HCT116 (cell line): Measurements from ENCODE around the gene NOTCH4. TPM values are rescaled to one million over a fixed set of nuclear protein-coding genes. Genes with fewer than 3 reads are reported as not detected.

Source experiments
- ATAC-seq: fragments of 200-7000 bp; cut with Tn5 transposase; 2 replicates; pipeline ENCODE4 v1.9.1; 2020; ENCODE audit warnings: mild to moderate bottlenecking, moderate library complexity
- BruUV-seq: library from RNA; stranded (reverse); fragments of 400-500 nt; replicated peaks from 2 replicates; lab custom pipeline; 2021; lab: Mats Ljungman, UMichigan
- CTCF ChIA-PET: fragments of 300-600 bp; sonication (Branson Sonifier 250); formaldehyde crosslinking; loops from one replicate; lab custom pipeline; 2021; ENCODE audit warnings: antibody characterized with exemption; lab: Charles Lee
- POLR2A ChIA-PET: fragments of 300-600, 350-600 bp; sonication (Branson Sonifier 250); formaldehyde crosslinking; loops from one replicate; lab custom pipeline; 2021; ENCODE audit warnings: antibody characterized with exemption; lab: Charles Lee
- RAD21 ChIA-PET, 2 experiments: fragments of 300-600 bp; sonication (Branson Sonifier 250); formaldehyde crosslinking; loops; one replicate each; lab custom pipeline; 2023; ENCODE audit warnings: low total read pairs in 2 of 2; ENCODE audit not compliant: uncharacterized antibody in 2 of 2, unreplicated experiment in 2 of 2, low non-redundant PET in 1 of 2; lab: Charles Lee
- DNase-seq: peaks from one replicate; pipeline ENCODE4 v3.0.0-alpha.2; 2010; ENCODE audit warnings: low read depth, low spot score
- H2AFZ ChIP-seq: fragments of 200-600 bp; shearing (Covaris generic), sonication (generic); 2 replicates; pipeline ENCODE4 v1.6.1; 2017; ENCODE audit warnings: low read depth, mixed run types, mixed read lengths, antibody characterized with exemption, low read length; ENCODE audit not compliant: poor library complexity, severe bottlenecking
- H3K27ac ChIP-seq: 2 replicates; pipeline ENCODE4 v1.5.1; 2012; ENCODE audit warnings: low read depth, low read length
- H3K27me3 ChIP-seq: fragments of 200-600 bp; sonication (generic); 2 replicates; pipeline ENCODE4 v1.6.1; 2016; ENCODE audit warnings: mixed run types, low read length, mixed read lengths; ENCODE audit not compliant: insufficient read depth
- H3K36me3 ChIP-seq, 2 experiments: fragments of 200-500 bp in 1 of 2; fragments of 200-600 bp in 1 of 2; sonication (Bioruptor generic) in 1 of 2; sonication (generic) in 1 of 2; 2 replicates each; pipeline versions ENCODE4 v1.5.1 to v1.6.1; 2014 to 2016; ENCODE audit warnings: low read length in 2 of 2, inconsistent platforms in 1 of 2, mixed read lengths in 1 of 2, mixed run types in 1 of 2; ENCODE audit not compliant: insufficient read depth in 2 of 2, control insufficient read depth in 1 of 2
- H3K4me1 ChIP-seq, 2 experiments: fragments of 200-600 bp in 1 of 2; sonication (generic) in 1 of 2; 2 replicates each; pipeline versions ENCODE4 v1.5.1 to v1.6.1; 2012 to 2017; ENCODE audit warnings: low read length in 2 of 2, inconsistent platforms in 1 of 2, mild to moderate bottlenecking in 1 of 2, mixed read lengths in 1 of 2, mixed run types in 1 of 2, moderate library complexity in 1 of 2; ENCODE audit not compliant: insufficient read depth in 2 of 2, control insufficient read depth in 1 of 2
- H3K4me2 ChIP-seq: fragments of 200-600 bp; sonication (generic); 2 replicates; pipeline ENCODE4 v1.6.1; 2017; ENCODE audit warnings: mixed run types, low read length, mixed read lengths
- H3K4me3 ChIP-seq, 2 experiments: fragments of 200-600 bp in 1 of 2; sonication (generic) in 1 of 2; replicated peaks in 1 of 2; 2 replicates each; pipeline ENCODE4 v1.5.1; 2011 to 2016; ENCODE audit warnings: low read length in 2 of 2, control low read depth in 1 of 2, low read depth in 1 of 2, mild to moderate bottlenecking in 1 of 2, mixed read lengths in 1 of 2, mixed run types in 1 of 2
- H3K79me2 ChIP-seq: fragments of 200-600 bp; sonication (generic); 2 replicates; pipeline ENCODE4 v1.6.1; 2017; ENCODE audit warnings: mild to moderate bottlenecking, mixed run types, low read length, moderate library complexity, mixed read lengths; ENCODE audit not compliant: insufficient read depth
- H3K9ac ChIP-seq: fragments of 200-600 bp; sonication (generic); 2 replicates; pipeline ENCODE4 v1.6.1; 2016; ENCODE audit warnings: low read length, mixed read lengths
- H3K9me2 ChIP-seq: fragments of 200-600 bp; sonication (generic), shearing (Covaris generic); 2 replicates; pipeline ENCODE4 v1.6.1; 2017; ENCODE audit warnings: mixed run types, mild to moderate bottlenecking, moderate library complexity; ENCODE audit not compliant: insufficient read depth
- H3K9me3 ChIP-seq, 2 experiments: fragments of 200-500 bp in 1 of 2; fragments of 200-600 bp in 1 of 2; sonication (Bioruptor generic) in 1 of 2; sonication (generic) in 1 of 2; 2 replicates each; pipeline ENCODE4 v1.6.1; 2014 to 2017; ENCODE audit warnings: low read length in 2 of 2, mixed read lengths in 2 of 2, inconsistent platforms in 1 of 2, low read depth in 1 of 2, mild to moderate bottlenecking in 1 of 2, mixed run types in 1 of 2, moderate library complexity in 1 of 2; ENCODE audit not compliant: control insufficient read depth in 1 of 2, insufficient read depth in 1 of 2
- H4K20me1 ChIP-seq: fragments of 200-600 bp; sonication (generic), shearing (Covaris generic); 2 replicates; pipeline ENCODE4 v1.6.1; 2017; ENCODE audit warnings: mixed run types, mild to moderate bottlenecking, moderate library complexity; ENCODE audit not compliant: insufficient read depth
- ATF3 ChIP-seq: IDR thresholded peaks from 2 replicates; pipeline ENCODE4 v1.6.1; 2012
- CEBPB ChIP-seq: IDR thresholded peaks from 2 replicates; pipeline ENCODE4 v1.6.1; 2012; ENCODE audit warnings: low read depth
- CTCF ChIP-seq, 3 experiments: fragments of 200-600 bp in 1 of 3; sonication (generic) in 1 of 3; IDR thresholded peaks in 2 of 3; conservative IDR thresholded peaks in 1 of 3; 2 replicates each; pipeline ENCODE4 v1.5.1; 2012 to 2017; ENCODE audit warnings: low read depth in 2 of 3, low read length in 2 of 3, antibody characterized with exemption in 1 of 3, borderline replicate concordance in 1 of 3, control low read depth in 1 of 3, mild to moderate bottlenecking in 1 of 3, mixed read lengths in 1 of 3, mixed run types in 1 of 3, moderate library complexity in 1 of 3; ENCODE audit not compliant: insufficient read depth in 1 of 3
- EGR1 ChIP-seq: IDR thresholded peaks from 2 replicates; pipeline ENCODE4 v1.6.1; 2012; ENCODE audit warnings: low read depth
- ELF1 ChIP-seq: IDR thresholded peaks from 2 replicates; pipeline ENCODE4 v1.6.1; 2012; ENCODE audit warnings: low read depth, borderline replicate concordance
- EZH2 ChIP-seq: fragments of 200-600 bp; sonication (generic); IDR thresholded peaks from 2 replicates; pipeline ENCODE4 v1.6.1; 2017; ENCODE audit warnings: antibody characterized with exemption, mixed run types
- EZH2phosphoT487 ChIP-seq: fragments of 200-600 bp; IDR thresholded peaks from 2 replicates; pipeline ENCODE4 v1.6.1; 2018; ENCODE audit warnings: antibody characterized with exemption, borderline replicate concordance
- MAX ChIP-seq: IDR thresholded peaks from 2 replicates; pipeline ENCODE4 v1.6.1; 2012
- POLR2A ChIP-seq: IDR thresholded peaks from 2 replicates; pipeline ENCODE4 v1.7.0; 2011; ENCODE audit warnings: borderline replicate concordance; ENCODE audit not compliant: insufficient read depth, insufficient read length; ENCODE audit errors: extremely low read depth
- POLR2AphosphoS5 ChIP-seq: IDR thresholded peaks from 2 replicates; pipeline ENCODE4 v1.6.1; 2011; ENCODE audit warnings: mild to moderate bottlenecking, low read depth, low read length, moderate library complexity
- RAD21 ChIP-seq: IDR thresholded peaks from 2 replicates; pipeline ENCODE4 v1.6.1; 2012; ENCODE audit warnings: low read depth, mild to moderate bottlenecking
- SIN3A ChIP-seq: IDR thresholded peaks from 2 replicates; pipeline ENCODE4 v1.6.1; 2012; ENCODE audit warnings: low read depth
- SRF ChIP-seq: IDR thresholded peaks from 2 replicates; pipeline ENCODE4 v1.6.1; 2012; ENCODE audit warnings: low read depth
- YY1 ChIP-seq: IDR thresholded peaks from 2 replicates; pipeline ENCODE4 v1.6.1; 2011; ENCODE audit warnings: low read length, low read depth, moderate library complexity, mild to moderate bottlenecking; ENCODE audit not compliant: insufficient replicate concordance; ENCODE audit errors: extremely low read depth
- ZBTB33 ChIP-seq: IDR thresholded peaks from 2 replicates; pipeline ENCODE4 v1.6.1; 2011; ENCODE audit warnings: mild to moderate bottlenecking, low read length, moderate library complexity; ENCODE audit not compliant: insufficient replicate concordance; ENCODE audit errors: extremely low read depth
- ZNF274 ChIP-seq: fragments of 200-500 bp; sonication (Bioruptor generic); IDR thresholded peaks from 2 replicates; pipeline ENCODE4 v1.6.1; 2014; ENCODE audit warnings: mild to moderate bottlenecking, low read depth, low read length, inconsistent platforms
- intact Hi-C: fragments of 100-400 bp; cut with micrococcal nuclease; formaldehyde crosslinking; loops from 2 replicates; pipeline ENCODE4 v1.10.0; 2022
- total RNA-seq: library from RNA; stranded (reverse); gene quantifications from one replicate; pipeline ENCODE4 v1.2.1, GENCODE V29; 2021; ENCODE audit not compliant: unreplicated experiment

The NOTCH4 gene
- total RNA-seq, 1 experiment from 2014 or later: 0.81 TPM

GRCh38 chr6:32234934-32235333 lies 11.1 kb upstream of the NOTCH4 start:
- Histone ChIP-seq H3K4me3 (no peak overlapping the region), H3K27ac (no peak overlapping the region), H4K20me1 (no peaks in the 10 kb centered on the region), H3K4me2 (no peak overlapping the region), H3K36me3 (no peaks in the 10 kb centered on the region), H3K4me1 (no peaks in the 10 kb centered on the region), H3K27me3 (no peaks in the 10 kb centered on the region), H2AFZ (no peak overlapping the region), H3K9me3 (no peaks in the 10 kb centered on the region), H3K79me2 (no peaks in the 10 kb centered on the region), H3K9ac (no peak overlapping the region), H3K9me2 (no peaks in the 10 kb centered on the region)
- BruUV-seq: no TSS peak
- POLR2A ChIA-PET: no interaction called here
- TF ChIP-seq CTCF (IDR thresholded peaks at IDR 0.05 in 2 of 3, conservative IDR thresholded peaks at IDR 0.05 in 1 of 3; ENCODE audit: borderline replicate concordance in 1 of 3, insufficient read depth in 1 of 3, low read depth in 2 of 3, low read length in 2 of 3) (peak; percentile 14 to 69 (median 18); a peak in 1 of 6 replicates), YY1 (no peak), RAD21 (peak; percentile 49; the same call in 1 of the 2 replicates)
- intact Hi-C loops: no loop called here
- ATAC-seq (peak; percentile 52; the same call in 1 of the 2 replicates), DNase-seq (no peak)
- CTCF ChIA-PET: no interaction called here
- RAD21 ChIA-PET: no interaction called here

- H4K20me1 ChIP-seq: no peaks in the 10 kb centered on the region
- no peak overlapping the region for H2AFZ ChIP-seq
- H3K4me2 ChIP-seq: no peak overlapping the region
- H3K27me3 ChIP-seq: no peaks in the 10 kb centered on the region
- no peak overlapping the region for H3K27ac ChIP-seq
- H3K9ac ChIP-seq: no peak overlapping the region
- H3K79me2 ChIP-seq: no peaks in the 10 kb centered on the region
- no peak overlapping the region for H3K4me3 ChIP-seq
- no peak for DNase-seq
- POLR2A ChIA-PET: no interaction called here
- H3K36me3 ChIP-seq: no peaks in the 10 kb centered on the region
- no peaks in the 10 kb centered on the region for H3K9me3 ChIP-seq
- intact Hi-C loops: no loop called here
- H3K9me2 ChIP-seq: no peaks in the 10 kb centered on the region
- no TSS peak for BruUV-seq
- no peaks in the 10 kb centered on the region for H3K4me1 ChIP-seq
- ATAC-seq: no peak
- RAD21 ChIA-PET: no interaction called here
- CTCF ChIA-PET: no interaction called here
- no peak for TF ChIP-seq SIN3A
- no peak for TF ChIP-seq YY1
- TF ChIP-seq ATF3: no peak
- no peak for TF ChIP-seq SRF
- no peak for TF ChIP-seq ZNF274
- no peak for TF ChIP-seq EGR1
- no peak for TF ChIP-seq MAX
- no peak for TF ChIP-seq POLR2A
- TF ChIP-seq POLR2AphosphoS5: no peak
- TF ChIP-seq ELF1: no peak
- no peak for TF ChIP-seq ZBTB33
- TF ChIP-seq CEBPB: no peak
- TF ChIP-seq EZH2: no peak
- TF ChIP-seq EZH2phosphoT487: no peak
Observed at GRCh38 chr6:32226434-32226833, 2.6 kb upstream of the NOTCH4 start.
